Forelimb muscle (tissue), 1 donor: ENCODE results near the gene FBXO17. TPM values are rescaled to one million over a fixed set of nuclear protein-coding genes. Genes with fewer than 3 reads are reported as not detected.

Source experiments
- DNase-seq: peaks from one replicate; pipeline ENCODE4 v3.0.0-alpha.2; 2013; ENCODE audit warnings: low read depth
- polyA plus RNA-seq: library from polyadenylated mRNA; unstranded; fragments of 120-200 nt; gene quantifications from one replicate; pipeline ENCODE4 v1.2.1, GENCODE V29; 2013; ENCODE audit not compliant: insufficient read length

The FBXO17 gene
- polyA plus RNA-seq, 1 donor = 30.9 TPM

GRCh38 chr19:38917516-38917915, 58.0 kb downstream of the FBXO17 start:
- no peak for DNase-seq

- DNase-seq = no peak
Measured at GRCh38 chr19:38915329-38916321, 59.9 kb downstream of the FBXO17 start.

GRCh38 chr19:38913958-38914357, 61.6 kb downstream of the FBXO17 start:
- no peak for DNase-seq

GRCh38 chr19:38912600-38913514, 62.7 kb downstream of the FBXO17 start:
- no peak for DNase-seq

GRCh38 chr19:38911388-38912001, 64.0 kb downstream of the FBXO17 start:
- no peak for DNase-seq

- DNase-seq = no peak
Measured at GRCh38 chr19:38910488-38910887, 65.1 kb downstream of the FBXO17 start.

GRCh38 chr19:38908911-38909310, 66.6 kb downstream of the FBXO17 start:
- no peak for DNase-seq

- no peak for DNase-seq
Measured at GRCh38 chr19:38907670-38908069, 67.9 kb downstream of the FBXO17 start.

- no peak for DNase-seq
Measured at GRCh38 chr19:38907227-38907626, 68.3 kb downstream of the FBXO17 start.

GRCh38 chr19:38905620-38906019, 69.9 kb downstream of the FBXO17 start:
- no peak for DNase-seq

- no peak for DNase-seq
Measured at GRCh38 chr19:38904581-38905539, 70.7 kb downstream of the FBXO17 start.

GRCh38 chr19:38901683-38902082, 73.9 kb downstream of the FBXO17 start:
- DNase-seq = no peak

GRCh38 chr19:38900743-38901190, 74.8 kb downstream of the FBXO17 start:
- no peak for DNase-seq

- no peak for DNase-seq
Measured at GRCh38 chr19:38900202-38900629, 75.3 kb downstream of the FBXO17 start.

- DNase-seq = peak; percentile 99
Measured at GRCh38 chr19:38899447-38900201, 75.9 kb downstream of the FBXO17 start, which contains the start of the genes NFKBIB and SIRT2. Gene NFKBIB (plus strand): TSS chr19:38899969. CDS start chr19:38900033, 64 bp downstream. Gene SIRT2 (minus strand): TSS chr19:38899618. CDS start chr19:38899521, 97 bp downstream.

GRCh38 chr19:38898788-38899446, 76.6 kb downstream of the FBXO17 start:
- no peak for DNase-seq

- DNase-seq = no peak
Measured at GRCh38 chr19:38894968-38895367, 80.6 kb downstream of the FBXO17 start.

GRCh38 chr19:38893341-38893771, 82.2 kb downstream of the FBXO17 start:
- DNase-seq = no peak

- DNase-seq = no peak
Measured at GRCh38 chr19:38892841-38893240, 82.7 kb downstream of the FBXO17 start.
